ENCODE measurements around the gene MTHFR.

GRCh38 chr1:11826946-11827345, 21.2 kb upstream of the MTHFR start:
- TF ChIP-seq POLR2AphosphoS5 (IDR thresholded peaks at IDR 0.05) (no peak), CTCF (IDR thresholded peaks at IDR 0.05) (no peak)

All from gastroesophageal sphincter (tissue), 3 donors.